Naive B cell (primary cell): ENCODE results near the gene DGAT2. TPM values are rescaled to one million over a fixed set of nuclear protein-coding genes. Genes with fewer than 3 reads are reported as not detected.

Experiments
- ATAC-seq, 2 donors: fragments of 150-1000 bp; cut with Tn5 transposase; 2 replicates each; pipeline ENCODE4 v1.10.0; 2021; ENCODE audit warnings: low read depth in 2 of 2, mild to moderate bottlenecking in 2 of 2, moderate library complexity in 2 of 2
- DNase-seq: peaks from one replicate; pipeline ENCODE4 v3.0.0; 2022
- H3K27ac Mint-ChIP-seq, 6 donors: one replicate each; pipeline ENCODE4 v1.8.0; 2020 to 2022; ENCODE audit warnings: mild to moderate bottlenecking in 6 of 6, mixed read lengths in 6 of 6, moderate library complexity in 5 of 6, inconsistent platforms in 2 of 6
- H3K27me3 Mint-ChIP-seq, 3 donors: one replicate each; pipeline ENCODE4 v1.8.0; 2021 to 2022; ENCODE audit warnings: mixed read lengths in 3 of 3, mild to moderate bottlenecking in 1 of 3
- H3K36me3 Mint-ChIP-seq, 2 donors: one replicate each; pipeline ENCODE4 v1.8.0; 2020 to 2022; ENCODE audit warnings: mixed read lengths in 2 of 2, inconsistent platforms in 1 of 2, mild to moderate bottlenecking in 1 of 2
- H3K4me1 Mint-ChIP-seq, 3 donors: one replicate each; pipeline ENCODE4 v1.8.0; 2020 to 2022; ENCODE audit warnings: mixed read lengths in 3 of 3, inconsistent platforms in 1 of 3, mild to moderate bottlenecking in 1 of 3, moderate library complexity in 1 of 3
- H3K4me3 Mint-ChIP-seq, 8 donors: one replicate each; pipeline ENCODE4 v1.8.0; 2020 to 2022; ENCODE audit warnings: mild to moderate bottlenecking in 8 of 8, mixed read lengths in 8 of 8, moderate library complexity in 8 of 8, inconsistent platforms in 2 of 8
- H3K9me3 Mint-ChIP-seq, 7 donors: one replicate each; pipeline ENCODE4 v1.8.0; 2020 to 2022; ENCODE audit warnings: mixed read lengths in 7 of 7, mild to moderate bottlenecking in 5 of 7, inconsistent platforms in 2 of 7, moderate library complexity in 1 of 7
- polyA plus RNA-seq, 6 donors: library from polyadenylated mRNA; unstranded; fragments of 300-500 nt; fragmentation: Illumina TruSeq; gene quantifications; one replicate each; pipeline ENCODE4 v1.2.3, GENCODE V29; 2021; ENCODE audit warnings: low read depth in 6 of 6

DGAT2 gene
- polyA plus RNA-seq, 6 donors from 2014 or later = 3.1 to 14.6 (median 7.6) TPM

- peaks cover 0 to under 1% (median 0%) of the 10 kb centered on the region in 7 donors for H3K9me3 Mint-ChIP-seq
- H3K27ac Mint-ChIP-seq = peak overlapping the region in 2 of 6 donors; percentile 67 to 85
- H3K4me1 Mint-ChIP-seq = peaks cover 0 to 3% (median 0%) of the 10 kb centered on the region in 3 donors
- DNase-seq (no peak), ATAC-seq (no peak)
- H3K27me3 Mint-ChIP-seq = peaks cover 0 to 9% (median 8%) of the 10 kb centered on the region in 3 donors
- H3K4me3 Mint-ChIP-seq = no peak overlapping the region
- H3K36me3 Mint-ChIP-seq = no peaks in the 10 kb centered on the region
These were observed 7.7 kb upstream of the DGAT2 start for GRCh38 chr11:75760710-75761493.

GRCh38 chr11:75762158-75762557 lies 6.4 kb upstream of the DGAT2 start:
- no peaks in the 10 kb centered on the region for H3K9me3 Mint-ChIP-seq
- H3K27me3 Mint-ChIP-seq = peaks cover 0 to 10% (median 8%) of the 10 kb centered on the region in 3 donors
- H3K4me3 Mint-ChIP-seq = no peak overlapping the region
- H3K27ac Mint-ChIP-seq = no peak overlapping the region
- no peaks in the 10 kb centered on the region for H3K36me3 Mint-ChIP-seq
- H3K4me1 Mint-ChIP-seq = peaks cover 4 to 9% (median 7%) of the 10 kb centered on the region in 3 donors
- DNase-seq (no peak), ATAC-seq (no peak)

DNA sequence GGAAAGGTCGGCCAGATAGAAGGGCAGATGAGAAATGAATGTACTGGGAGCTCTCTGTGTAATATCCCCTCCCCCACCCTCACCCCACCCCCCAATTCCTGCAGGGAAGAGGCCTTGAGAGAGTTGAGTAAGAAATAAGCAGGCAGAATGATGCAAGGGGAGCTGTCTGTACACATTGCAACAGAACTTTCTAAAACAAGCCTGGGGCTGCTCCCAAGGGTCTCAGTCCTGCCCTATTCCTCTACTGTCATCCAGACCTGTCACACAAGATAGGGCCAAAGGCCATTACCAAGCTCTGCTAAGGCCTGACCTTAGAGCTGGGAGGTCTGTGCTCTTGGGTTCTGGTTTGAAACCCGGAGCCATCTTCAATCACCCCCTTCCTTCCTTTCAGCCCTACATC lies 5.7 kb upstream of the DGAT2 start:
- H3K27me3 Mint-ChIP-seq = peaks cover 0 to 10% (median 8%) of the 10 kb centered on the region in 3 donors
- no peaks in the 10 kb centered on the region for H3K36me3 Mint-ChIP-seq
- no peak overlapping the region for H3K4me3 Mint-ChIP-seq
- DNase-seq = no peak
- H3K9me3 Mint-ChIP-seq = no peaks in the 10 kb centered on the region
- peak overlapping the region in 1 of 6 donors; percentile 42 for H3K27ac Mint-ChIP-seq
- peaks cover 12 to 16% (median 14%) of the 10 kb centered on the region in 3 donors for H3K4me1 Mint-ChIP-seq
- no peak for ATAC-seq

DNA sequence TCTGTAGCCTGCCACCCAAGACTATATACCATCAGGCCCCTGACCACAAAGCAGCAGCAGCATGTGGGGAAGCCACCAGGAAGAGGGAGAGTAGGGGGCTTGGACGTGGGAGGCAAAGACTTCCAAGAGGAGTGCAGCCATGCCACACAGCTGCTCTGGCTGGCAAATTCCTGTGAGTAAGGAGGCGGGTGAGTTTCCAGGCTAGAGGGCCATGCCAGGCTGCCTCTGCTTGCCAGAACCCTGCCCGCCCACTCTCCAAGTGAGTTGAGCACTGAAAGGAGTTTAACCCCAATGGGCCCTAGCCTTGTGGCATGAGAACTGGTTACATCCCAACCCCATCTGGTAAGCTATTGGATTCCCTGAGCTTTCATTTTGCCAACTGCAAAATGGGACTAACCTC lies 4.7 kb upstream of the DGAT2 start:
- Mint-ChIP-seq H3K4me1 (peaks cover 18 to 20% (median 20%) of the 10 kb centered on the region in 3 donors), H3K4me3 (no peak overlapping the region), H3K36me3 (no peaks in the 10 kb centered on the region)

DNA sequence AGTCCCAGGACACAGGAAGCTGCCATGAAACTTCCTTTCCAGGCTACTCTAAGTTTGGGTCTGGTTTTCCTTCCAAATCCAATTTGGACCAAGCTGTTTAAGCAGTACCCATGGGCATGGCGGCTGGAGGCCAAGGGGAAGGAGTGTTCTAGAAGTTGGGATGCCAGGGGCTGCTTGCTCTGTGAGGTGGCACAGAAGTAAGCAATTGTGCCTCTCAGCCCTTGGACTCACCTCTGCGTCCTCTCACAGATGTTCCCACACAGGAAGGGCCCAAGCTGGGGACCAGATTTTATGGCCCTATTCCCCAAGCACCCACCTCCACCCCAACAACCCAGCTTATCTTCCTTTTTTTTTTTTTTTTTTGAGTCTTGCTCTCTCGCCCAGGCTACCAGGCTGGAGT lies 3.5 kb upstream of the DGAT2 start:
- Mint-ChIP-seq H3K9me3 (no peaks in the 10 kb centered on the region), H3K27ac (no peak overlapping the region), H3K36me3 (no peaks in the 10 kb centered on the region), H3K4me1 (peaks cover 30 to 31% (median 31%) of the 10 kb centered on the region in 3 donors), H3K4me3 (no peak overlapping the region), H3K27me3 (peaks cover 0 to 10% (median 8%) of the 10 kb centered on the region in 3 donors)
- ATAC-seq (no peak), DNase-seq (no peak)

More for the DNA sequence above, 4.7 kb upstream of the DGAT2 start:
- Mint-ChIP-seq H3K27ac (peak overlapping the region in 1 of 6 donors; percentile 6), H3K27me3 (peaks cover 0 to 10% (median 8%) of the 10 kb centered on the region in 3 donors), H3K9me3 (no peaks in the 10 kb centered on the region)
- ATAC-seq = no peak
- no peak for DNase-seq

DNA sequence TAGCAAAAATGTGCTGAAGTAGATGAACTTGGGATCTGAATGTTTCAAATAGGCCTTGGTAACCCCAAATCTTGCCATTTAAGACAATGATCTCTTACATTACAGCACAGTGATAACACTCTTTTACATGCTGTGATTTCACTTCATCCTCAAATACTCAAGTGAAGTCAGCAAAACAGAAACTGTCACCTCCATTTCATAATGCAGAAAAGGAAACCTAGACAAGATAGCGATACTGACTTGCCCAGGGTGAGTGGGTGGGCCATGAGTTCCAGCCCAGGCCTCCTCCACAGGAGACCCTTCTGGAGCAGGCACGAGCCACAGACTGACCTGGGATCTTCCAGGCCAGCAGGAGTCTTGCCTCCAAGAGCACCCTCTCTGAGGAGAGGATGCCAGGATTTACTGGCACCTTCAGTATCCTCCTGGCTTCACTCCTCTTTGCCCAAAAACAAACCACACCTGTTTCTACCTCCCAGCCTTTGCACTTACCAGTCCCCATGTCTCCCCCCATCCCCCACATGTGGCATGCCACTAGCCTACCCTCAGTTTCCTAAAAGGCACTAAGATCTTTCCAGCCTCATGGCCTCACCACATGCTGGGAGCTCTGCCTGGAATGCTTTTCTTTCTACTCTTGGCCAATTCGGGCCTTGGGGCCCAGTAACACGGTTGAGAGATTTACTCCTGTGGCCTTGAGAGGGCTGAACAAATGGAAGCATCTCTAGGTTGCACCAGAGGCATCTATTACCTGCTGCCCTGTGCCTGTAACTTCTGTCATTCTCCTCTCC lies 1.9 kb upstream of the DGAT2 start:
- ATAC-seq = no peak
- H3K27ac Mint-ChIP-seq = peak overlapping the region in 4 of 6 donors; percentile 14 to 96 (median 66)
- DNase-seq = no peak
- peak overlapping the region in 4 of 8 donors; percentile 13 to 91 (median 68) for H3K4me3 Mint-ChIP-seq
- H3K27me3 Mint-ChIP-seq = peaks cover 0 to 10% (median 0%) of the 10 kb centered on the region in 3 donors
- peaks cover 39 to 43% (median 40%) of the 10 kb centered on the region in 3 donors for H3K4me1 Mint-ChIP-seq
- H3K36me3 Mint-ChIP-seq = no peaks in the 10 kb centered on the region
- H3K9me3 Mint-ChIP-seq = no peaks in the 10 kb centered on the region

DNA sequence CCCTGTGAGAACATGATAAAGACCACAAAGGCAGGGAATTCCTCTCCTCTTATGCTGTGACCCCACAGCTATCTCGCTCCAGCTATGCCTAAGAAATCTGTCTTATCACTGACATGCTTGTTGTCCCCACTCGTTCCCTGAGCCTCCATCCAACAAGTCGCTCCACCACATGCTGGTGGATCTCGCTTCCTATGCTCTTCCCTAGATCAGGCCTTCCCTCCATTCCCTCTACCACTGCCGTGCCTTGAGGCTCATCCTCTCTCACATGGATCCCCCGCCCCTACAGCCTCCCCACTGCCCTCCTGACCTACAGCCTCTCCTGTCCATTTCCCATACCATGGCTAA lies 1.4 kb upstream of the DGAT2 start:
- H3K4me1 Mint-ChIP-seq = peaks cover 41 to 46% (median 41%) of the 10 kb centered on the region in 3 donors
- no peaks in the 10 kb centered on the region for H3K36me3 Mint-ChIP-seq
- no peaks in the 10 kb centered on the region for H3K9me3 Mint-ChIP-seq
- H3K27ac Mint-ChIP-seq = peak overlapping the region; percentile 59 to 99 (median 90)
- H3K4me3 Mint-ChIP-seq = peak overlapping the region in 7 of 8 donors; percentile 13 to 91 (median 87)
- H3K27me3 Mint-ChIP-seq = peaks cover 0 to 10% (median 0%) of the 10 kb centered on the region in 3 donors
- ATAC-seq (no peak), DNase-seq (no peak)

DNA sequence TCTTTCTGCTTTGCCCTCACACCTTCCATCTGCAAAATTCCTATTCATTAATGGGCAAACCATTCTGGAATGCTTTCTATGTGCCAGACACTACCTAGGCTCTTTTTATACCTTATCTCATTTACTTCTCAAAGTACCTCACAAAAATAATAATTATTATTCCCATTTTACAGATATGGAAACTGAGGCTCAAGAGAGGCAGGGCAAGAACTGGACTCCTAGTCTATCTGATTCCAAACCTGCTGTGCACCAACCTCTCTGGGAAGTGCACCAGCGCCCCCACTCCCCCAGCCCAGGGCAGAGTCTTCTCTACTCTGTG lies 826 bp upstream of the DGAT2 start:
- Mint-ChIP-seq H3K4me1 (peaks cover 47 to 51% (median 47%) of the 10 kb centered on the region in 3 donors), H3K9me3 (no peaks in the 10 kb centered on the region), H3K36me3 (no peaks in the 10 kb centered on the region), H3K27ac (peak overlapping the region; percentile 86 to 99 (median 94)), H3K27me3 (peaks cover 0 to 10% (median 0%) of the 10 kb centered on the region in 3 donors), H3K4me3 (peak overlapping the region; percentile 87 to 91 (median 89))
- no peak for DNase-seq
- ATAC-seq = no peak

DNA sequence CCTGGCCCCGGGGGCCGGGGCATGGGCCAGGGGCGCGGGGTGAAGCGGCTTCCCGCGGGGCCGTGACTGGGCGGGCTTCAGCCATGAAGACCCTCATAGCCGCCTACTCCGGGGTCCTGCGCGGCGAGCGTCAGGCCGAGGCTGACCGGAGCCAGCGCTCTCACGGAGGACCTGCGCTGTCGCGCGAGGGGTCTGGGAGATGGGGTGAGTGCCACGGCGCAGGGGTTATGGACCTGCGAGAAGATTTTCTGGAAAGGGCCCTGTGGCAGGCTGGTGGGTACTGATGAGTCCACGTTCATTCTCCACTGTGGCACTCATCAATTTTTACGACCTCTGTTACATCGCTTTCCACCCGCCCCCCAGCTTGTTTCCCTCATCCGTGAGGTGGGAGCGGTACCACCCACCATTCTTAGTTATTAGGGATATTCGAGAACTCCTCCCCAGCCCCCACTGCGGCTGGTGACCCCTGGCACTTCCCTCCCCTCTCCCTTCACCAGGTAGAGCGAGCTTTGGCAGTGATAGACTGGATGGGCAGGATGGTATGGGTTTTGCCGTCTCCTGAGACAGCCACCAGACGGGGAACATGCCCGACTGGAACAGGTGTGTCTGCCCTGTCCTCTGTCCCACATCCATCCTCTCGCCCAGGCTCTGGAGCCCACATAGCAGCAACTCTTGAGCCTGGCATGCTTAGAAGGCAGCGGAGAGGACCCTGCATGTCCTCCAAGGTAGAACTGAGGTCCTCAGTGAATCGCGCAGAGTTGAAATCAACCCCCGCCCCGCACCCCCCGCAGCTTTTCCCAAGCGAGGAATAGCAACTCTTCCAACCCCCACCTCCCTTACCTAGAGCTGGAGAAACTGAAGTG lies 562 bp downstream of the DGAT2 start:
- H3K9me3 Mint-ChIP-seq = no peaks in the 10 kb centered on the region
- H3K27ac Mint-ChIP-seq = peak overlapping the region in 4 of 6 donors; percentile 67 to 96 (median 88)
- no peaks in the 10 kb centered on the region for H3K36me3 Mint-ChIP-seq
- peaks cover 55 to 65% (median 61%) of the 10 kb centered on the region in 3 donors for H3K4me1 Mint-ChIP-seq
- peak overlapping the region; percentile 73 to 90 (median 83) for H3K4me3 Mint-ChIP-seq
- DNase-seq (no peak), ATAC-seq (no peak)
- H3K27me3 Mint-ChIP-seq = peaks cover 0 to 6% (median 0%) of the 10 kb centered on the region in 3 donors

DNA sequence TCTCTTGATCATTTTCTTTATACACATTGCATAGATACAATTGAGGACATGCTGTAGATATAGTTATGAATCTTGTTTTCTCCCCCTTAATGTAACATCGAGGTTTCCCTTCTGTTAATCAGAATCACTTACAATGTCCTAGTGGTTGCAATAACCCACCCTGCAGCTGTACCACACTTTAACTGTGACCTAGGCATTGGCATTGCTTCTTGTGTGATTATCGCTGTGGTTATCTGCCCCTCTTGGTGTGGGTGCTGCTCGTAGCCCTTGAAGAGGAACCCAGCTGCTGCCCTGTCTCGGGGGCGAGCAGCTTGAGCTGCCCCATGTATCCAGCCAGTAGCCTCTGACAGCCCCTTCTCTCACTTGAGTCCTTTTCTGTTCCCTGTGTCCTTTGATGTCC lies 1.5 kb downstream of the DGAT2 start:
- ATAC-seq (no peak), DNase-seq (no peak)
- H3K9me3 Mint-ChIP-seq = no peaks in the 10 kb centered on the region
- peaks cover 0 to 6% (median 0%) of the 10 kb centered on the region in 3 donors for H3K27me3 Mint-ChIP-seq
- peaks cover 55 to 71% (median 67%) of the 10 kb centered on the region in 3 donors for H3K4me1 Mint-ChIP-seq
- H3K4me3 Mint-ChIP-seq = peak overlapping the region in 7 of 8 donors; percentile 36 to 90 (median 83)
- no peaks in the 10 kb centered on the region for H3K36me3 Mint-ChIP-seq
- H3K27ac Mint-ChIP-seq = peak overlapping the region in 4 of 6 donors; percentile 25 to 96 (median 88)

DNA sequence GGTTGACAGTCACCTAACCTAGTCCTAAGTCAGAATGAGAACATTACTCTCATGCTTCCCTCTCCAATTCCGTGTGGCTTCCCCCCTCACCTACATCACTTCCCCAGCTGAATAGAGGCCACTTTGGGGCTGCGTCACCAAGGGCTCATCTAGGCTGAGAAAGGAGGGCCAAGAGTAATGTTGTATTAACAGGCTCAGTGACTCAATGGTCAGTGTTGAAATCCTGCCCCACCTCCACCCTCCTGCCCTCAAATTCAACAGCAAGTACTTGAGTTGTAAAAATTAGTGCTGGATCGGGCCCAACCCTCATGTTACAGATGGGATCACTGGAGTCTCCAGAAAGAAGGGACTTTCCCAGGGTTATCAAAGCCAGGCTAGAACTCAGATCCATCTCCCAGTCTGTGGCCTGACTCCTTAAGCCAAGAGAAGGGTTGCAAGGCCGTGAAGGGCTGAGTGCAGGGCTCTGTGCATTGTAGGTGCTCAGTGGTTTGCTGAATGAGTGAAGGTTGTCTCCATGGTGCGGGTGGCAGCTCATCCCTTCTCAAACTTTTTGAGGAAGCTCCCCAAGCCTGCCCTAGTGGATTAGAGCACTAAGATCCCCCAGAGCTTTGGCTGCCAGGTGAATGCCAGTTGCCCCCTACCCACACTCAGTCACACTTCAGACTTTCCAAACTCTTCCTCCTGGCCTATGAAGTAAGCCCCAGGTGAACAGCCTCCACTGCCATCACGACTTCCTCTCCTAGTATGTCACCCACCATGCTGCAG lies 3.2 kb downstream of the DGAT2 start:
- Mint-ChIP-seq H3K4me1 (peaks cover 50 to 72% (median 65%) of the 10 kb centered on the region in 3 donors), H3K36me3 (no peaks in the 10 kb centered on the region), H3K27ac (peak overlapping the region in 4 of 6 donors; percentile 5 to 76 (median 32)), H3K4me3 (peak overlapping the region in 3 of 8 donors; percentile 10 to 20 (median 13)), H3K27me3 (no peaks in the 10 kb centered on the region), H3K9me3 (no peaks in the 10 kb centered on the region)
- ATAC-seq = no peak
- DNase-seq = no peak

DNA sequence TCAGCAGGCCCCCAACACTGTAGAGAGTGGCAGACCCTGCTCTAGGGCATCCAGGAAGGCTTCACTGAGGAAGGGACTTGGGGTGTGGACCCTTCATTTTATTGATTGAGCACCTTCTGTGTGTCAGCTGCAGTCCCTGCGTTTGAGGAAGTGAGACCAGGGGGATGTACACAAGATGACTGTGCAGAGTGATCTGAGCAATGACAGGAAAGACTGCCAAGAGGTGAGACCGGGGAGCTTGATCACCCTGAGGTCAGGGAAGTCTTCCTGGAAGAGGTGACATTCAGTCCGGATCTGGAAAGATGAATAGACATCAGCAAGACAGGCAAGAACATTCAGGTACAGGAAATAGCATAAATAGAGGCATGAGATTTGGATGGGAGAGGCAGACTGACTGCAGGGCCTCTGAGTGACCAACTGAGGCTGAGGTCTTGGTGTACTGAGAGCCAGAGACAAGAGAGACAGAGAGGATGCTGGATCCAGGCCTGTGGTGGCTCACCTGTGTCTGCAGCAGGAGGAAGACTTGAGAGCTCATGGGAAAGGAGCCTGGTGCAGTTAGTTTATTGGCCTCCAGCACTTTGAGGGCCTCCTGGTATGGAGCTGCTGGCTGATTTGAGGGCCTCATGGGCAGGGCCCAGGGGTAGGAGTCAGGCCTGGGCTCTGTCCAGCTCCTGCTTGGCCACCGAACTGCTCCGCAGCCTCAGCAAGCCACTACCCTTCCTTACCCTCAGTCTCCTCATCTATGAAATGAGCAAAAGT lies 5.2 kb downstream of the DGAT2 start:
- Mint-ChIP-seq H3K4me1 (peaks cover 48 to 70% (median 49%) of the 10 kb centered on the region in 3 donors), H3K4me3 (peak overlapping the region in 7 of 8 donors; percentile 2 to 80 (median 37)), H3K9me3 (no peaks in the 10 kb centered on the region), H3K27ac (peak overlapping the region; percentile 10 to 91 (median 74)), H3K27me3 (no peaks in the 10 kb centered on the region), H3K36me3 (peaks cover 0 to 7% of the 10 kb centered on the region in 2 donors)
- DNase-seq (peak; percentile 72), ATAC-seq (peak; percentile 88 to 90)
